Measurements from ENCODE around the gene ARHGDIB.

Gene ARHGDIB

GRCh38 chr12:14915736-14916135 lies 45.7 kb downstream of the ARHGDIB start:
- WGBS: no CpG with 5 or more reads among the region's 2 CpGs

DNA sequence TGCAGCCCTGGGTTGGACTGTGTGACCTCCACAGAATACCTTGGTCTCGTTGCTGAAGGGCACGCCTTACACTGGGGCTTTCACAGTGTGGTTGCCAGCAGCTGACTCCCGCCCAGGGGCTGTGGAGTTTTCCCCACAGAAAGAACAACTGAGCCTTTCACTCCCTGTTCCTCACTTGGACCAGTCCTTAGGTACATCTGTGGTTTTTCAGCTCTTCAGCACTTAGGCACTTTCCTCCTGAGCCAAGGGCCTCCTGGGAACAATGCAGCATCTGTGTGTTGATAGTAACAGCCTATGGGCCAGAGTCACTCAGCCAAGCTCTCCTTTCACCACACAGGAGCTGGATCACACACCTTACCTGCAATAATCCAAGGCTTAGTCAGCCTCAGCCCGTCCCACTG lies 48.0 kb downstream of the ARHGDIB start:
- Histone ChIP-seq H3K4me3 (ENCODE audit: insufficient read depth in 1 of 2, low read depth in 1 of 2, low read length in 2 of 2) (no peak overlapping the region), H3K18ac (ENCODE audit: low read depth in 1 of 2, low read length in 2 of 2) (no peak overlapping the region), H3K79me1 (replicated peaks; ENCODE audit: low read length, poor library complexity, severe bottlenecking) (no peaks in the 10 kb centered on the region), H3K9me3 (ENCODE audit: control insufficient read depth, low read length) (no peaks in the 10 kb centered on the region), H3K23ac (ENCODE audit: low read length in 2 of 2) (no peak overlapping the region), H3K4me2 (ENCODE audit: low read length, poor library complexity, severe bottlenecking) (no peak overlapping the region), H2BK15ac (ENCODE audit: low read depth, poor library complexity, severe bottlenecking) (no peak overlapping the region), H2BK5ac (ENCODE audit: low read depth, low read length, poor library complexity, severe bottlenecking) (no peak overlapping the region), H3K27me3 (ENCODE audit: control insufficient read depth in 1 of 2, insufficient read depth in 1 of 2, low read length in 2 of 2) (no peaks in the 10 kb centered on the region), H4K91ac (ENCODE audit: low read length) (no peak overlapping the region), H3K4me1 (ENCODE audit: control insufficient read depth, insufficient read depth, low read depth, low read length) (peaks cover 3% of the 10 kb centered on the region), H3K36me3 (ENCODE audit: control insufficient read depth in 1 of 2, insufficient read depth in 2 of 2, low read depth in 1 of 2, low read length in 2 of 2) (no peaks in the 10 kb centered on the region), H3K4ac (ENCODE audit: low read depth in 1 of 2, low read length in 2 of 2) (no peak overlapping the region), H2AFZ (ENCODE audit: low read depth, low read length) (no peak overlapping the region), H3K9ac (ENCODE audit: low read length) (no peak overlapping the region), H2AK5ac (ENCODE audit: low read length, severe bottlenecking) (no peak overlapping the region), H3K14ac (ENCODE audit: low read length in 2 of 2) (no peak overlapping the region), H4K8ac (ENCODE audit: low read length) (no peak overlapping the region), H2BK120ac (ENCODE audit: low read depth, low read length) (no peak overlapping the region), H2BK12ac (ENCODE audit: low read length in 2 of 2) (no peak overlapping the region), H3K27ac (ENCODE audit: low read length, poor library complexity, severe bottlenecking) (no peak overlapping the region)
- DNase-seq: no peak
- 72% methylated on average over 4 of the region's 4 CpGs for WGBS

More at GRCh38 chr12:14915736-14916135, 45.7 kb downstream of the ARHGDIB start:
- no peak for DNase-seq
- Histone ChIP-seq H4K91ac (ENCODE audit: low read length) (no peak overlapping the region), H3K79me1 (replicated peaks; ENCODE audit: low read length, poor library complexity, severe bottlenecking) (no peaks in the 10 kb centered on the region), H2AFZ (ENCODE audit: low read depth, low read length) (no peak overlapping the region), H3K4ac (ENCODE audit: low read depth in 1 of 2, low read length in 2 of 2) (no peak overlapping the region), H2BK120ac (ENCODE audit: low read depth, low read length) (no peak overlapping the region), H3K9me3 (ENCODE audit: control insufficient read depth, low read length) (no peaks in the 10 kb centered on the region), H3K4me1 (ENCODE audit: control insufficient read depth, insufficient read depth, low read depth, low read length) (peaks cover 3% of the 10 kb centered on the region), H4K8ac (ENCODE audit: low read length) (no peak overlapping the region), H3K4me2 (ENCODE audit: low read length, poor library complexity, severe bottlenecking) (no peak overlapping the region), H3K36me3 (ENCODE audit: control insufficient read depth in 1 of 2, insufficient read depth in 2 of 2, low read depth in 1 of 2, low read length in 2 of 2) (no peaks in the 10 kb centered on the region), H2BK5ac (ENCODE audit: low read depth, low read length, poor library complexity, severe bottlenecking) (no peak overlapping the region), H3K18ac (ENCODE audit: low read depth in 1 of 2, low read length in 2 of 2) (no peak overlapping the region), H3K14ac (ENCODE audit: low read length in 2 of 2) (no peak overlapping the region), H2AK5ac (ENCODE audit: low read length, severe bottlenecking) (no peak overlapping the region), H3K4me3 (ENCODE audit: insufficient read depth in 1 of 2, low read depth in 1 of 2, low read length in 2 of 2) (no peak overlapping the region), H3K23ac (ENCODE audit: low read length in 2 of 2) (no peak overlapping the region), H2BK12ac (ENCODE audit: low read length in 2 of 2) (no peak overlapping the region), H3K27ac (ENCODE audit: low read length, poor library complexity, severe bottlenecking) (no peak overlapping the region), H3K9ac (ENCODE audit: low read length) (no peak overlapping the region), H3K27me3 (ENCODE audit: control insufficient read depth in 1 of 2, insufficient read depth in 1 of 2, low read length in 2 of 2) (no peaks in the 10 kb centered on the region), H2BK15ac (ENCODE audit: low read depth, poor library complexity, severe bottlenecking) (no peak overlapping the region)

GRCh38 chr12:14911131-14911530 lies 50.3 kb downstream of the ARHGDIB start:
- no peak overlapping the region for H4K91ac ChIP-seq (ENCODE audit: low read length)
- no peak overlapping the region for H2BK15ac ChIP-seq (ENCODE audit: low read depth, poor library complexity, severe bottlenecking)
- H3K36me3 ChIP-seq (ENCODE audit: control insufficient read depth in 1 of 2, insufficient read depth in 2 of 2, low read depth in 1 of 2, low read length in 2 of 2): no peaks in the 10 kb centered on the region
- no peak overlapping the region for H2AFZ ChIP-seq (ENCODE audit: low read depth, low read length)
- no peak overlapping the region for H3K9ac ChIP-seq (ENCODE audit: low read length)
- no peak overlapping the region for H3K4me2 ChIP-seq (ENCODE audit: low read length, poor library complexity, severe bottlenecking)
- no peak overlapping the region for H3K4ac ChIP-seq (ENCODE audit: low read depth in 1 of 2, low read length in 2 of 2)
- H2AK5ac ChIP-seq (ENCODE audit: low read length, severe bottlenecking): no peak overlapping the region
- H3K14ac ChIP-seq (ENCODE audit: low read length in 2 of 2): no peak overlapping the region
- no peak overlapping the region for H3K27ac ChIP-seq (ENCODE audit: low read length, poor library complexity, severe bottlenecking)
- H3K4me3 ChIP-seq (ENCODE audit: insufficient read depth in 1 of 2, low read depth in 1 of 2, low read length in 2 of 2): no peak overlapping the region
- H3K18ac ChIP-seq (ENCODE audit: low read depth in 1 of 2, low read length in 2 of 2): no peak overlapping the region
- no peak overlapping the region for H2BK5ac ChIP-seq (ENCODE audit: low read depth, low read length, poor library complexity, severe bottlenecking)
- no peaks in the 10 kb centered on the region for H3K79me1 ChIP-seq (replicated peaks; ENCODE audit: low read length, poor library complexity, severe bottlenecking)
- no peak overlapping the region for H4K8ac ChIP-seq (ENCODE audit: low read length)
- H3K27me3 ChIP-seq (ENCODE audit: control insufficient read depth in 1 of 2, insufficient read depth in 1 of 2, low read length in 2 of 2): no peaks in the 10 kb centered on the region
- no peak overlapping the region for H3K23ac ChIP-seq (ENCODE audit: low read length in 2 of 2)
- no peak overlapping the region for H2BK12ac ChIP-seq (ENCODE audit: low read length in 2 of 2)
- WGBS: 81% methylated on average over 2 of the region's 2 CpGs
- H3K4me1 ChIP-seq (ENCODE audit: control insufficient read depth, insufficient read depth, low read depth, low read length): peaks cover 3% of the 10 kb centered on the region
- H3K9me3 ChIP-seq (ENCODE audit: control insufficient read depth, low read length): no peaks in the 10 kb centered on the region
- DNase-seq: no peak
- H2BK120ac ChIP-seq (ENCODE audit: low read depth, low read length): no peak overlapping the region

DNA sequence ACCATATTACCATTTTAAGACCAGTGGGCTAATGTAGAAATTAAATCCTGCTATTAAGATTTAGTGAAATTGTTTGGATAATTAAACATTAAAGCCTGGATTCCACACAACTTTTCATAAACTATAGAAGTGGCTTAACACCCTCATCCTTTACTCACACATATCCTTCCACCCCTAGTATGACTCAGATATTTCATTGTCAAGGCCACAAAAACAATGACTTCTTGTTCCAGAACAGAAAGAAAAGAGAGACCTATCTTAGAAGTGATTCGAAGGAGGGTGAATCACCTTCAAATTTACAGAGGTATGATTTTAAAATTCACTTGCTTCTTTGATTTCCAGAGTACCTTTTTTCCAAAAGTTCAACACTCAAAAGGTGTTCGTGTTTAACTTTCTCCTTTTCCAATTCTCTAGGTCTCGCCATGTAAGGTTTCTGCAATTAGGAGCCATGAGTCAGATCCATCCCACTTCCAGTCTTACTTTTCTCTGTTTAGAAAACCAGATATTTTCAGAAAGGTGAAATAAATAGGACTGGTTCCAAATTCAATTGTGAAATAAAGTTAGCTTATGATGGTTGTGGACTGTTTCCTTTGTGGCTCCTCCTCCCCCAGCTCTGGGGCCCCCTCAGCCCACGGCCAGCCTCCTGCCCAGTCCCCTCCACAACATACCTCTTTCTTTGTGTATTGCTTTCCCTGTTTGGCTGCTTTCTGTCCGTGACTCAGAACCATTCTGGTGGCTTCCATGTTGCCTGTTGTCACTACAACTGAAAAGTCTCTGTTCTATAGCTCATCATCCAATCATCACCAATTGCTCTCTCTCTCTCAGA lies 51.1 kb downstream of the ARHGDIB start:
- WGBS: 78% methylated on average over 4 of the region's 5 CpGs
- H3K14ac ChIP-seq (ENCODE audit: low read length in 2 of 2): no peak overlapping the region
- no peak overlapping the region for H3K4me3 ChIP-seq (ENCODE audit: insufficient read depth in 1 of 2, low read depth in 1 of 2, low read length in 2 of 2)

More for the DNA sequence above, 51.1 kb downstream of the ARHGDIB start:
- Histone ChIP-seq H3K4me1 (ENCODE audit: control insufficient read depth, insufficient read depth, low read depth, low read length) (peaks cover 3% of the 10 kb centered on the region), H3K27ac (ENCODE audit: low read length, poor library complexity, severe bottlenecking) (no peak overlapping the region), H2AFZ (ENCODE audit: low read depth, low read length) (no peak overlapping the region), H3K36me3 (ENCODE audit: control insufficient read depth in 1 of 2, insufficient read depth in 2 of 2, low read depth in 1 of 2, low read length in 2 of 2) (no peaks in the 10 kb centered on the region), H2BK15ac (ENCODE audit: low read depth, poor library complexity, severe bottlenecking) (no peak overlapping the region), H4K8ac (ENCODE audit: low read length) (peak overlapping the region; percentile 63), H4K91ac (ENCODE audit: low read length) (no peak overlapping the region), H3K4me2 (ENCODE audit: low read length, poor library complexity, severe bottlenecking) (no peak overlapping the region), H3K9ac (ENCODE audit: low read length) (no peak overlapping the region), H3K18ac (ENCODE audit: low read depth in 1 of 2, low read length in 2 of 2) (no peak overlapping the region), H2BK12ac (ENCODE audit: low read length in 2 of 2) (no peak overlapping the region), H2BK5ac (ENCODE audit: low read depth, low read length, poor library complexity, severe bottlenecking) (no peak overlapping the region), H2AK5ac (ENCODE audit: low read length, severe bottlenecking) (no peak overlapping the region), H3K4ac (ENCODE audit: low read depth in 1 of 2, low read length in 2 of 2) (no peak overlapping the region), H3K23ac (ENCODE audit: low read length in 2 of 2) (no peak overlapping the region), H2BK120ac (ENCODE audit: low read depth, low read length) (no peak overlapping the region), H3K27me3 (ENCODE audit: control insufficient read depth in 1 of 2, insufficient read depth in 1 of 2, low read length in 2 of 2) (no peaks in the 10 kb centered on the region), H3K9me3 (ENCODE audit: control insufficient read depth, low read length) (no peaks in the 10 kb centered on the region), H3K79me1 (replicated peaks; ENCODE audit: low read length, poor library complexity, severe bottlenecking) (no peaks in the 10 kb centered on the region)
- no peak for DNase-seq
